SU-DHL-6 (cell line): ENCODE results near the gene RANBP3.

Source experiments
- H2AFZ ChIP-seq: fragments of 200-600 bp; sonication (generic); 2 replicates; pipeline ENCODE4 v1.6.1; 2014; ENCODE audit warnings: low read depth, mild to moderate bottlenecking, moderate library complexity, mixed read lengths, antibody characterized with exemption, low read length; ENCODE audit not compliant: severe bottlenecking
- H3F3A ChIP-seq: fragments of 200-600 bp; shearing (Covaris generic); 2 replicates; pipeline ENCODE4 v1.6.0; 2016; ENCODE audit warnings: antibody characterized with exemption, mild to moderate bottlenecking; ENCODE audit not compliant: insufficient read depth
- H3K27ac ChIP-seq: fragments of 200-600 bp; sonication (generic); 2 replicates; pipeline ENCODE4 v1.5.1; 2016; ENCODE audit warnings: low read depth, mild to moderate bottlenecking, low read length, moderate library complexity, mixed read lengths
- H3K27me3 ChIP-seq: fragments of 200-600 bp; sonication (generic), shearing (Covaris generic); 2 replicates; pipeline ENCODE4 v1.6.0; 2014; ENCODE audit warnings: mild to moderate bottlenecking, low read length
- H3K36me3 ChIP-seq: fragments of 200-600 bp; sonication (generic); 2 replicates; pipeline ENCODE4 v1.6.1; 2014; ENCODE audit warnings: mild to moderate bottlenecking, low read length, mixed read lengths
- H3K4me2 ChIP-seq: fragments of 300-600, 200-600 bp; shearing (Covaris generic), sonication (generic); 2 replicates; pipeline ENCODE4 v1.6.0; 2014; ENCODE audit warnings: low read length, low read depth, mild to moderate bottlenecking; ENCODE audit not compliant: poor library complexity, severe bottlenecking
- H3K4me3 ChIP-seq: fragments of 200-600 bp; sonication (generic); 2 replicates; pipeline ENCODE4 v1.5.1; 2014; ENCODE audit warnings: antibody characterized with exemption, low read length, mild to moderate bottlenecking, mixed read lengths; ENCODE audit not compliant: insufficient read depth, poor library complexity, severe bottlenecking
- H3K79me2 ChIP-seq: fragments of 200-600 bp; sonication (generic); 2 replicates; pipeline ENCODE4 v1.6.1; 2014; ENCODE audit warnings: mild to moderate bottlenecking, low read length, moderate library complexity; ENCODE audit not compliant: insufficient read depth
- H3K9ac ChIP-seq: fragments of 200-600 bp; sonication (generic); 2 replicates; pipeline ENCODE4 v1.7.0; 2014; ENCODE audit warnings: mild to moderate bottlenecking, low read length
- H3K9me2 ChIP-seq: fragments of 200-600 bp; sonication (generic); replicated peaks from 2 replicates; pipeline ENCODE4 v1.6.1; 2014; ENCODE audit warnings: low read length; ENCODE audit not compliant: insufficient read depth
- H3K9me3 ChIP-seq: fragments of 200-600 bp; sonication (generic); 2 replicates; pipeline ENCODE4 v1.6.1; 2014; ENCODE audit warnings: low read length, mixed read lengths; ENCODE audit not compliant: insufficient read depth
- H4K20me1 ChIP-seq: fragments of 200-600 bp; sonication (generic); 2 replicates; pipeline ENCODE4 v1.6.1; 2014; ENCODE audit warnings: low read depth, mild to moderate bottlenecking, antibody characterized with exemption, low read length, moderate library complexity, mixed read lengths
- EZH2phosphoT487 ChIP-seq: fragments of 200-600 bp; sonication (generic), shearing (Covaris generic); conservative IDR thresholded peaks from 2 replicates; pipeline ENCODE4 v1.6.1; 2018; ENCODE audit warnings: mild to moderate bottlenecking, antibody characterized with exemption, low read length, moderate library complexity, mixed read lengths
- TF ChIP-seq, protein P1 (sequence below): fragments of 200-600 bp; sonication (generic); IDR thresholded peaks from one replicate; pipeline ENCODE4 v1.5.1; 2017; ENCODE audit warnings: antibody characterized with exemption, mild to moderate bottlenecking, low read length, moderate library complexity; ENCODE audit not compliant: insufficient read depth, poor library complexity, severe bottlenecking

The RANBP3 gene

GRCh38 chr19:5895890-5896289 is 82.0 kb downstream of the RANBP3 start:
- H3K36me3 ChIP-seq, result no peaks in the 10 kb centered on the region

GRCh38 chr19:5895409-5895808 is 82.5 kb downstream of the RANBP3 start:
- no peaks in the 10 kb centered on the region for H4K20me1 ChIP-seq
- no peaks in the 10 kb centered on the region for H3K9me2 ChIP-seq
- no peaks in the 10 kb centered on the region for H3K27me3 ChIP-seq
- no peak overlapping the region for H2AFZ ChIP-seq
- no peak overlapping the region for H3K4me3 ChIP-seq
- no peaks in the 10 kb centered on the region for H3F3A ChIP-seq
- H3K9ac ChIP-seq, result no peak overlapping the region
- H3K36me3 ChIP-seq, result no peaks in the 10 kb centered on the region
- H3K79me2 ChIP-seq, result peaks cover 8% of the 10 kb centered on the region
- no peak overlapping the region for H3K4me2 ChIP-seq
- no peaks in the 10 kb centered on the region for H3K9me3 ChIP-seq
- TF ChIP-seq, protein P1, sequence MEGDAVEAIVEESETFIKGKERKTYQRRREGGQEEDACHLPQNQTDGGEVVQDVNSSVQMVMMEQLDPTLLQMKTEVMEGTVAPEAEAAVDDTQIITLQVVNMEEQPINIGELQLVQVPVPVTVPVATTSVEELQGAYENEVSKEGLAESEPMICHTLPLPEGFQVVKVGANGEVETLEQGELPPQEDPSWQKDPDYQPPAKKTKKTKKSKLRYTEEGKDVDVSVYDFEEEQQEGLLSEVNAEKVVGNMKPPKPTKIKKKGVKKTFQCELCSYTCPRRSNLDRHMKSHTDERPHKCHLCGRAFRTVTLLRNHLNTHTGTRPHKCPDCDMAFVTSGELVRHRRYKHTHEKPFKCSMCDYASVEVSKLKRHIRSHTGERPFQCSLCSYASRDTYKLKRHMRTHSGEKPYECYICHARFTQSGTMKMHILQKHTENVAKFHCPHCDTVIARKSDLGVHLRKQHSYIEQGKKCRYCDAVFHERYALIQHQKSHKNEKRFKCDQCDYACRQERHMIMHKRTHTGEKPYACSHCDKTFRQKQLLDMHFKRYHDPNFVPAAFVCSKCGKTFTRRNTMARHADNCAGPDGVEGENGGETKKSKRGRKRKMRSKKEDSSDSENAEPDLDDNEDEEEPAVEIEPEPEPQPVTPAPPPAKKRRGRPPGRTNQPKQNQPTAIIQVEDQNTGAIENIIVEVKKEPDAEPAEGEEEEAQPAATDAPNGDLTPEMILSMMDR, result no peak
- no peak for TF ChIP-seq EZH2phosphoT487
- no peak overlapping the region for H3K27ac ChIP-seq

More at GRCh38 chr19:5895890-5896289, 82.0 kb downstream of the RANBP3 start:
- no peak overlapping the region for H3K4me3 ChIP-seq
- TF ChIP-seq, protein P1, result no peak
- no peak for TF ChIP-seq EZH2phosphoT487
- no peak overlapping the region for H3K4me2 ChIP-seq
- peaks cover 12% of the 10 kb centered on the region for H3K79me2 ChIP-seq
- no peak overlapping the region for H3K9ac ChIP-seq
- H3K27ac ChIP-seq, result no peak overlapping the region
- no peaks in the 10 kb centered on the region for H4K20me1 ChIP-seq
- H3K27me3 ChIP-seq, result no peaks in the 10 kb centered on the region
- H2AFZ ChIP-seq, result no peak overlapping the region
- H3K9me2 ChIP-seq, result no peaks in the 10 kb centered on the region
- H3K9me3 ChIP-seq, result no peaks in the 10 kb centered on the region
- no peaks in the 10 kb centered on the region for H3F3A ChIP-seq

DNA sequence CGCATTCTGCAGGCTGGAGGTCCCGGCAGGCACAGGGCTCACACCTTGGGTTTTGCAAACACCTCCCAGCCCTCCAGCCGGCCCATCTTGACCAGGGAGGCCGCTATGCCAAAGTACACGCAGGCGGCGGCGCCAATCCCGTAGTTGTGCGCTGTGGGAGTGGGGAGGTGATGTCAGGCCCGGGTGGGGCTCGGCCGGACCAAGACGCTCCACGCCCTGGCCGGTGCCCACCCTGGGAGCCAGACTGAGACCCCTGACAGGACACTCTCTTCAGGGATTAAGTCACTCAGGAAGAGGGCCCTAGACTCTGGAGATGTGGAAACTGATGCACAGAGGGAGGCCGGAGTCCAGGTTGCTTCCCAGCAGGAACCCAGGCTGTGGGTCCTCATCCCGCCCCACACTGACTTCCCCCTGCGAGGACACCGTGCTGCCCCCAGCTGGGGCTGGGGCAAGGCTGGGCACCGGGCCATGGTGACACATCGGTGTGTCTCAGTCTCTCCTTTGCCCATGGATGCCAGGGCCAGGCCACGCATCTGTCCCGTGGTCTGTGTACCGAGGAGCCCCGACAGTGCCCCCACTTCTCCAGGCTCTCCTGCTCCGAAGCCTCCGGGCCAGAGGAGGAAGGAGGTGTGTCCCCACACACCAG is 83.1 kb downstream of the RANBP3 start:
- no peaks in the 10 kb centered on the region for H4K20me1 ChIP-seq
- TF ChIP-seq, protein P1, result no peak
- no peak for TF ChIP-seq EZH2phosphoT487
- H3K4me2 ChIP-seq, result no peak overlapping the region

More for the DNA sequence above, 83.1 kb downstream of the RANBP3 start:
- peaks cover 2% of the 10 kb centered on the region for H3K79me2 ChIP-seq
- no peak overlapping the region for H2AFZ ChIP-seq
- H3K27me3 ChIP-seq, result no peaks in the 10 kb centered on the region
- H3K27ac ChIP-seq, result no peak overlapping the region
- H3K9me3 ChIP-seq, result no peaks in the 10 kb centered on the region
- no peaks in the 10 kb centered on the region for H3K9me2 ChIP-seq
- H3K9ac ChIP-seq, result no peak overlapping the region
- H3K4me3 ChIP-seq, result no peak overlapping the region
- H3F3A ChIP-seq, result no peaks in the 10 kb centered on the region
- H3K36me3 ChIP-seq, result no peaks in the 10 kb centered on the region
